K562 (cell line): ENCODE measurements around the gene ABCB10. TPM values are rescaled to one million over a fixed set of nuclear protein-coding genes. Genes with fewer than 3 reads are reported as not detected.
A peak's percentile ranks its signal among the peaks of the same experiment; 100 is the strongest.

Experiments
- CHD2 ChIP-seq: IDR thresholded peaks from 2 replicates; pipeline ENCODE4 v1.6.1; 2011; ENCODE audit warnings: low read depth, low read length
- DEAF1 ChIP-seq: fragments of 450-650 bp; formaldehyde crosslinking; IDR thresholded peaks from 2 replicates; pipeline ENCODE4 v1.4.0; 2020; ENCODE audit warnings: mild to moderate bottlenecking, moderate library complexity
- ETV1 ChIP-seq: fragments of 450-650 bp; conservative IDR thresholded peaks from 2 replicates; pipeline ENCODE4 v1.6.1; 2016; ENCODE audit warnings: missing genetic modification characterization, control low read depth, low read depth, missing compliant biosample characterization
- FOXA3 ChIP-seq, 2 experiments: fragments of 450-650 bp in 1 of 2; sonication (generic) in 1 of 2; formaldehyde crosslinking; IDR thresholded peaks in 1 of 2; conservative IDR thresholded peaks in 1 of 2; 2 replicates each; pipeline versions ENCODE4 v1.4.0 to v1.8.0; 2020 to 2022; ENCODE audit warnings: mild to moderate bottlenecking in 2 of 2, missing genetic modification reagents in 1 of 2
- FOXP4 ChIP-seq: sonication (generic); formaldehyde crosslinking; IDR thresholded peaks from 2 replicates; pipeline ENCODE4 v1.8.0; 2022; ENCODE audit warnings: mild to moderate bottlenecking, missing genetic modification reagents, borderline replicate concordance
- HMG20A ChIP-seq: fragments of 450-650 bp; formaldehyde crosslinking; conservative IDR thresholded peaks from 2 replicates; pipeline ENCODE4 v1.4.0; 2020; ENCODE audit warnings: mild to moderate bottlenecking, mixed read lengths
- HNRNPK ChIP-seq: fragments of 200-400 bp; formaldehyde crosslinking; IDR thresholded peaks from one replicate; pipeline ENCODE4 v1.6.1; 2018; ENCODE audit warnings: mild to moderate bottlenecking, low read depth, low read length; ENCODE audit not compliant: poor library complexity, severe bottlenecking
- JUN ChIP-seq, 2 experiments: sonication (generic) in 1 of 2; formaldehyde crosslinking in 1 of 2; IDR thresholded peaks; 2 replicates each; pipeline versions ENCODE4 v1.6.1 to v1.8.0; 2012 to 2022; ENCODE audit warnings: borderline replicate concordance in 2 of 2, mild to moderate bottlenecking in 2 of 2, improper control_type of control experiment in 1 of 2, low read depth in 1 of 2, low read length in 1 of 2, missing genetic modification reagents in 1 of 2
- MBD2 ChIP-seq: sonication (generic); IDR thresholded peaks from 2 replicates; pipeline ENCODE4 v1.6.1; 2016; ENCODE audit warnings: low read depth, borderline replicate concordance
- SIN3B ChIP-seq: fragments of 450-650 bp; IDR thresholded peaks from 2 replicates; pipeline ENCODE4 v1.6.1; 2017; ENCODE audit warnings: low read depth, mild to moderate bottlenecking, moderate library complexity
- SMARCE1 ChIP-seq: fragments of 450-650 bp; IDR thresholded peaks from 2 replicates; pipeline ENCODE4 v1.7.1; 2016; ENCODE audit warnings: mild to moderate bottlenecking
- SNAPC5 ChIP-seq: fragments of 250-450 bp; sonication (Bioruptor Pico); IDR thresholded peaks from 2 replicates; pipeline ENCODE4 v1.8.0; 2021; ENCODE audit warnings: moderate library complexity, mild to moderate bottlenecking, inconsistent platforms
- SRSF7 ChIP-seq: fragments of 200-400 bp; formaldehyde crosslinking; optimal IDR thresholded peaks from 2 replicates; pipeline ENCODE3; 2017; ENCODE audit warnings: mild to moderate bottlenecking, low read depth, low read length
- TSC22D4 ChIP-seq: fragments of 450-650 bp; IDR thresholded peaks from 2 replicates; pipeline ENCODE4 v1.6.1; 2016; ENCODE audit warnings: missing genetic modification characterization, missing biosample characterization, control low read depth
- VEZF1 ChIP-seq: fragments of 200-800 bp; sonication (Bioruptor generic); IDR thresholded peaks from 2 replicates; pipeline ENCODE4 v1.6.1; 2017; ENCODE audit warnings: missing genetic modification characterization, missing compliant biosample characterization
- ZNF583 ChIP-seq: fragments of 250-450 bp; sonication (Bioruptor Pico); IDR thresholded peaks from 2 replicates; pipeline ENCODE4 v1.4.0; 2020
- ZNF584 ChIP-seq: fragments of 200-800 bp; sonication (Bioruptor generic); IDR thresholded peaks from 2 replicates; pipeline ENCODE4 v1.6.1; 2016; ENCODE audit warnings: low read depth, mild to moderate bottlenecking, missing genetic modification characterization, missing compliant biosample characterization
- ZNF699 ChIP-seq: fragments of 250-450 bp; sonication (Bioruptor Pico); IDR thresholded peaks from 2 replicates; pipeline ENCODE4 v1.8.0; 2021; ENCODE audit warnings: mild to moderate bottlenecking, moderate library complexity; ENCODE audit not compliant: insufficient replicate concordance
- polyA plus RNA-seq, 8 experiments: library from polyadenylated mRNA; depleted of rRNA in 4 of 8; stranded (reverse) in 5 of 8; unstranded in 3 of 8; fragments of >200 nt; fragmentation: Nextera tagmentation in 2 of 8; fragmentation: Illumina TruSeq in 1 of 8; extraction: Ambion mirVana in 2 of 8; extraction: Trizol in 1 of 8; gene quantifications; 2 replicates each; pipeline versions ENCODE4 v1.2.1 to v1.2.3, GENCODE V29; 2011 to 2014; ENCODE audit warnings: inconsistent platforms in 1 of 8, missing spikeins in 1 of 8
- total RNA-seq, 7 experiments: library from RNA; depleted of rRNA in 6 of 7; stranded (reverse); fragments of >200 nt in 6 of 7; fragmentation: Illumina TruSeq in 2 of 7; extraction: Trizol in 2 of 7; gene quantifications; 2 replicates each; pipeline versions ENCODE4 v1.2.1 to v1.2.3, GENCODE V29; 2011 to 2021; ENCODE audit warnings: low replicate concordance in 1 of 7

The ABCB10 gene
- total and polyA plus RNA-seq, 9 of the 15 experiments (the other 6 are each of a cell fraction or from before 2014, with no cell fraction given): 12.4 to 54.8 (median 36.4) TPM

GRCh38 chr1:229507951-229508822 lies 50.3 kb downstream of the ABCB10 start, which contains the start of gene NUP133 (continued):
- TF ChIP-seq FOXP4 (CRISPR knock-in tag) (0 out of 2 replicates have a peak, but pooled peaks have one; percentile 66), ZNF699 (no peak), HNRNPK (no peak), JUN (IDR thresholded peaks at IDR 0.05; ENCODE audit: borderline replicate concordance, low read depth, low read length) (no peak; the same call in 1 of the 2 replicates), JUN (CRISPR knock-in tag; IDR thresholded peaks at IDR 0.05; ENCODE audit: borderline replicate concordance) (no peak), FOXA3 (CRISPR knock-in tag; conservative IDR thresholded peaks at IDR 0.05 in 1 of 2, IDR thresholded peaks at IDR 0.05 in 1 of 2) (0 out of 4 replicates have a peak, but pooled peaks of 1 of the 2 experiments have one; percentile 21), CHD2 (peak; percentile 90), SRSF7 (no peak), HMG20A (CRISPR knock-in tag) (no peak), SIN3B (peak; percentile 95), MBD2 (peak; percentile 83), ZNF584 (CRISPR knock-in tag) (no peak), DEAF1 (CRISPR knock-in tag) (no peak), VEZF1 (CRISPR knock-in tag) (peak; percentile 68), SMARCE1 (no peak), ETV1 (tag) (peak; percentile 47; the same call in 1 of the 2 replicates), SNAPC5 (no peak), TSC22D4 (tag) (no peak), ZNF583 (CRISPR knock-in tag) (0 out of 2 replicates have a peak, but pooled peaks have one; percentile 36)
